Measurements from ENCODE around the gene GALNTL6. TPM values are rescaled to one million over a fixed set of nuclear protein-coding genes. Genes with fewer than 3 reads are reported as not detected.

GALNTL6 gene
- total RNA-seq, 1 experiment from 2014 or later, result not detected

- Histone ChIP-seq H3K18ac (ENCODE audit: insufficient read length, low read depth, low read length) (no peak overlapping the region), H4K8ac (replicated peaks; ENCODE audit: insufficient read length, low read depth, low read length) (no peak overlapping the region), H4K5ac (ENCODE audit: insufficient read length, low read depth, low read length) (no peak overlapping the region), H2BK12ac (ENCODE audit: insufficient read length, low read depth, low read length) (no peak overlapping the region), H2BK120ac (ENCODE audit: low read depth, low read length, poor library complexity, severe bottlenecking) (no peak overlapping the region), H3K56ac (ENCODE audit: insufficient read length, low read depth, low read length) (no peak overlapping the region), H3K14ac (ENCODE audit: insufficient read depth, low read length) (no peak overlapping the region), H3K27ac (ENCODE audit: insufficient read length, low read depth, low read length) (no peak overlapping the region), H3K4ac (ENCODE audit: low read depth, low read length) (no peak overlapping the region), H4K91ac (ENCODE audit: insufficient read length, low read depth, low read length) (no peak overlapping the region), H3T11ph (ENCODE audit: low read length) (no peak overlapping the region), H2BK5ac (ENCODE audit: insufficient read length, low read length) (no peak overlapping the region), H3K23me2 (ENCODE audit: insufficient read length, low read depth, low read length, poor library complexity, severe bottlenecking) (no peaks in the 10 kb centered on the region), H3K27me3 (ENCODE audit: insufficient read depth, low read length) (no peaks in the 10 kb centered on the region), H2AK5ac (ENCODE audit: insufficient read length, low read length) (no peak overlapping the region), H3K4me1 (ENCODE audit: insufficient read depth, low read length) (no peaks in the 10 kb centered on the region; the same call in 1 of the 2 replicates), H3K79me2 (ENCODE audit: insufficient read depth, low read length) (no peaks in the 10 kb centered on the region), H3K4me2 (ENCODE audit: insufficient read depth, insufficient read length, low read length) (no peak overlapping the region), H2AFZ (ENCODE audit: low read length) (no peak overlapping the region), H4K20me1 (ENCODE audit: control insufficient read depth, insufficient read depth, insufficient read length) (no peaks in the 10 kb centered on the region), H3K79me1 (ENCODE audit: insufficient read depth, low read depth, low read length, poor library complexity, severe bottlenecking) (no peaks in the 10 kb centered on the region), H3K23ac (ENCODE audit: insufficient read length, low read depth, low read length) (no peak overlapping the region), H2BK15ac (ENCODE audit: low read depth, low read length) (no peak overlapping the region), H3K9ac (ENCODE audit: extremely low read depth, insufficient read length, low read length) (no peak overlapping the region), H2BK20ac (ENCODE audit: low read depth, low read length, poor library complexity, severe bottlenecking) (no peak overlapping the region), H3K9me3 (ENCODE audit: control insufficient read depth, low read depth, low read length) (no peaks in the 10 kb centered on the region)
- no peaks in the 10 kb centered on the region for H3K27me3 Mint-ChIP-seq (ENCODE audit: low read depth)
- DNase-seq, result no peak
- H3K4me3 Mint-ChIP-seq, result no peak overlapping the region
- H3K4me1 Mint-ChIP-seq, result peaks cover 12 to 13% of the 10 kb centered on the region in 2 experiments
- 0 out of 7 replicates have a peak, but pooled peaks cover 0 to 2% (median 0%) of the 10 kb centered on the region in 3 experiments for H3K36me3 Mint-ChIP-seq (ENCODE audit: insufficient read depth in 1 of 3, low read depth in 3 of 3)
- no peak for TF ChIP-seq CTCF (conservative IDR thresholded peaks at IDR 0.05)
- no peaks in the 10 kb centered on the region; a peak in 1 of 5 replicates for H3K9me3 Mint-ChIP-seq
- no peak overlapping the region; a peak in 1 of 7 replicates for H3K27ac Mint-ChIP-seq
Observed at GRCh38 chr4:172631832-172632231, 818.6 kb downstream of the GALNTL6 start.
